CD14-positive monocyte (primary cell): ENCODE measurements around the gene CUL1. TPM values are rescaled to one million over a fixed set of nuclear protein-coding genes. Genes with fewer than 3 reads are reported as not detected.

Experiments
- DNase-seq, 3 donors: peaks; one replicate each; pipeline ENCODE4 v3.0.0-alpha.2; 2011 to 2022
- H2AFZ ChIP-seq: 2 replicates; pipeline ENCODE4 v1.6.0; 2012; ENCODE audit warnings: mild to moderate bottlenecking, low read depth, low read length, inconsistent platforms; ENCODE audit not compliant: insufficient read depth, poor library complexity, severe bottlenecking
- H3K27ac ChIP-seq, 2 donors: 1 replicate in 1 of 2; 2 replicates in 1 of 2; pipeline ENCODE4 v1.5.1; 2012 to 2013; ENCODE audit warnings: low read length in 2 of 2, control low read depth in 1 of 2, inconsistent platforms in 1 of 2, low read depth in 1 of 2, mild to moderate bottlenecking in 1 of 2
- H3K27me3 ChIP-seq, 2 donors: one replicate each; pipeline versions ENCODE4 v1.6.0 to v1.6.1; 2011 to 2013; ENCODE audit warnings: low read length in 2 of 2; ENCODE audit not compliant: control insufficient read depth in 2 of 2, insufficient read depth in 2 of 2
- H3K36me3 ChIP-seq, 2 donors: replicated peaks in 1 of 2; 1 replicate in 1 of 2; 2 replicates in 1 of 2; pipeline versions ENCODE4 v1.5.1 to v1.6.1; 2012 to 2013; ENCODE audit warnings: low read length in 2 of 2, control low read depth in 1 of 2, inconsistent platforms in 1 of 2, mild to moderate bottlenecking in 1 of 2; ENCODE audit not compliant: insufficient read depth in 2 of 2, control insufficient read depth in 1 of 2
- H3K4me1 ChIP-seq, 2 donors: 1 replicate in 1 of 2; 2 replicates in 1 of 2; pipeline versions ENCODE4 v1.5.1 to v1.6.1; 2012 to 2013; ENCODE audit warnings: low read length in 2 of 2, control low read depth in 1 of 2, inconsistent platforms in 1 of 2, mild to moderate bottlenecking in 1 of 2, moderate library complexity in 1 of 2; ENCODE audit not compliant: insufficient read depth in 2 of 2, control insufficient read depth in 1 of 2
- H3K4me2 ChIP-seq: replicated peaks from 2 replicates; pipeline ENCODE3; 2012; ENCODE audit warnings: low read length, moderate library complexity, mild to moderate bottlenecking; ENCODE audit not compliant: poor library complexity, severe bottlenecking; ENCODE audit errors: extremely low read depth
- H3K4me3 ChIP-seq, 3 experiments: fragments of 200-600 bp in 1 of 3; sonication (generic) in 1 of 3; replicated peaks in 1 of 3; 1 replicate in 2 of 3; 2 replicates in 1 of 3; pipeline ENCODE4 v1.5.1; 2011 to 2013; ENCODE audit warnings: low read length in 3 of 3, mild to moderate bottlenecking in 3 of 3, control low read depth in 2 of 3, low read depth in 2 of 3, inconsistent platforms in 1 of 3, moderate library complexity in 1 of 3
- H3K79me2 ChIP-seq: 2 replicates; pipeline ENCODE4 v1.6.0; 2012; ENCODE audit warnings: mild to moderate bottlenecking, control low read depth, inconsistent platforms, low read length, moderate library complexity; ENCODE audit not compliant: insufficient read depth
- H3K9ac ChIP-seq: 2 replicates; pipeline ENCODE4 v1.6.0; 2017; ENCODE audit warnings: low read length, mild to moderate bottlenecking; ENCODE audit not compliant: insufficient read depth, poor library complexity, severe bottlenecking
- H3K9me3 ChIP-seq, 2 donors: replicated peaks in 1 of 2; 1 replicate in 1 of 2; 2 replicates in 1 of 2; pipeline versions ENCODE4 v1.5.1 to v1.6.1; 2012 to 2013; ENCODE audit warnings: low read length in 2 of 2, control low read depth in 1 of 2; ENCODE audit not compliant: control insufficient read depth in 1 of 2, insufficient read depth in 1 of 2
- H4K20me1 ChIP-seq: 2 replicates; pipeline ENCODE4 v1.6.0; 2012; ENCODE audit warnings: mild to moderate bottlenecking, low read length, control low read depth, moderate library complexity; ENCODE audit not compliant: insufficient read depth
- H3K27ac Mint-ChIP-seq, 7 donors: one replicate each; pipeline ENCODE4 v1.8.0; 2020; ENCODE audit warnings: mild to moderate bottlenecking in 7 of 7, mixed read lengths in 7 of 7, moderate library complexity in 6 of 7, inconsistent platforms in 2 of 7
- H3K27me3 Mint-ChIP-seq, 3 donors: one replicate each; pipeline ENCODE4 v1.8.0; 2021 to 2022; ENCODE audit warnings: low read depth in 3 of 3, mild to moderate bottlenecking in 3 of 3, mixed read lengths in 3 of 3, moderate library complexity in 3 of 3, inconsistent platforms in 1 of 3
- H3K36me3 Mint-ChIP-seq, 2 donors: one replicate each; pipeline ENCODE4 v1.8.0; 2020; ENCODE audit warnings: mixed read lengths in 2 of 2, inconsistent platforms in 1 of 2, mild to moderate bottlenecking in 1 of 2
- H3K4me1 Mint-ChIP-seq: one replicate; pipeline ENCODE4 v1.8.0; 2020; ENCODE audit warnings: mild to moderate bottlenecking, mixed read lengths
- H3K4me3 Mint-ChIP-seq, 2 donors: one replicate each; pipeline ENCODE4 v1.8.0; 2020; ENCODE audit warnings: mild to moderate bottlenecking in 2 of 2, mixed read lengths in 2 of 2, moderate library complexity in 1 of 2
- H3K9me3 Mint-ChIP-seq, 7 donors: one replicate each; pipeline ENCODE4 v1.8.0; 2020 to 2022; ENCODE audit warnings: mixed read lengths in 7 of 7, mild to moderate bottlenecking in 6 of 7, moderate library complexity in 6 of 7, inconsistent platforms in 2 of 7
- WGBS: methylation state at CpG from one replicate; pipeline ENCODE4 v1.1.5; 2013; ENCODE audit warnings: missing lambda C conversion rate; ENCODE audit not compliant: insufficient coverage; 5-methylcytosine and 5-hydroxymethylcytosine counted together
- intact Hi-C, 2 donors: fragments of 100-400 bp; cut with micrococcal nuclease; formaldehyde crosslinking; loops; one replicate each; pipeline versions ENCODE4 v1.15.0 to v1.15.1; 2023
- polyA plus RNA-seq, 3 donors: library from polyadenylated mRNA; depleted of rRNA in 1 of 3; unstranded in 2 of 3; stranded (reverse) in 1 of 3; fragments of 300-500 nt in 2 of 3; fragments of >200 nt in 1 of 3; fragmentation: Illumina TruSeq in 2 of 3; gene quantifications; 1 replicate in 2 of 3; 2 replicates in 1 of 3; pipeline ENCODE4 v1.2.3, GENCODE V29; 2012 to 2021
- TF ChIP-seq, protein P1 (sequence below): fragments of 200-600 bp; IDR thresholded peaks from one replicate; pipeline ENCODE4 v1.8.0; 2022; ENCODE audit warnings: antibody characterized with exemption, mild to moderate bottlenecking

CUL1 gene
- polyA plus RNA-seq, 3 donors, result 22.8 to 32.6 (median 23.9) TPM

DNA sequence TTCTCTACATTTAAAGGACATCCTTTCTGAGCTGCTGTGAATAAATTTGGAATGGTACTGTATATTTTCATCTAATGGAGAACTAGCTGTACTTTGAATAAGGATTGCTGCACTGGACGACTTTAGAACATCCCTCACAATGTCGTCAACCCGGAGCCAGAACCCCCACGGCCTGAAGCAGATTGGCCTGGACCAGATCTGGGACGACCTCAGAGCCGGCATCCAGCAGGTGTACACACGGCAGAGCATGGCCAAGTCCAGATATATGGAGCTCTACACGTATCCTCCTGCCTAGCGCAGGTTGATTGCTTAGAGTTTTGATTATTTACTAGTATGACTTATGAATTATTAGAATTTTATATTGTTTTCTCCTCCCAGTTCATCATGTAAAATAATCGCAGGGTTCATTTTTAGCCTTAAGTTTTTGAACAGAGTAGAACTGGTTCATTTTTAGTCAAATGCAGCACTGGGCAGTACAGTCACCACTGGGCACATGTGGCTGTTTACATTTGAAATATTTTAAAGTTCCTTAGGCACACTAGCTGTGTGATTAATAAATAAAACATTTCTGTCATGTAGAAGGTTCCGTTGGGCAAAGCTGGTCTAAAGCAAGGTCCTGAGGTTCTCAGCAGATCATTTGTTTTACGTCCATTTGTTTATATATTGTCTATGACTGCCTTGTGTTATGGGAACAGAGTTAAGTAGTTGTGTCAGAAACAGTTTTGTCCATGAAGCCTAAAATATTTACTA lies 31.5 kb downstream of the CUL1 start:
- H3K79me2 ChIP-seq, result peaks cover 98% of the 10 kb centered on the region

DNA sequence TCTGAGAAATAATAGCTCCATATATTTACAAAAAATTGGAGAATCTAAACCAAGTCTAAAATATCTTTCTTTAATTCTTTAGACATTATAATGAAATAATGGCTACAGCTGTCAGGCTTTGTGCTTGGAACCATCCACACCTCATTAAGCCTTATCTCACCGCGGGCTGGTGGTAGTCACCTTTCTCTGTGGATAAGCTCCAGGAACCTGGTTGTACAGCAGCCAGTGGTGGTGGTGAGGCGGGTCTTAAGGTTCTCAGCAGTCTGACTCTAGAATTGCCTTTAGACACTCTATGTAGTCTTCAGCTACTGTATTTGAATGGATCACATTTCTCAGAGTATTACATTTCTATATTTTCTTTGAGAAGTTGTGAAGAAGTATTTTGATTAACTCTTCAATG lies 34.2 kb downstream of the CUL1 start:
- H3K36me3 Mint-ChIP-seq, result peaks cover 65 to 68% of the 10 kb centered on the region in 2 donors
- Histone ChIP-seq H3K4me3 (no peak overlapping the region), H3K9ac (no peak overlapping the region), H3K27me3 (no peaks in the 10 kb centered on the region), H3K36me3 (peaks cover 63 to 82% of the 10 kb centered on the region in 2 donors), H3K4me1 (no peaks in the 10 kb centered on the region), H2AFZ (no peak overlapping the region), H3K4me2 (no peak overlapping the region), H3K79me2 (peaks cover 90% of the 10 kb centered on the region), H4K20me1 (peaks cover 89% of the 10 kb centered on the region), H3K9me3 (no peaks in the 10 kb centered on the region), H3K27ac (no peak overlapping the region)
- H3K4me1 Mint-ChIP-seq, result peaks cover 2% of the 10 kb centered on the region
- no CpG with 5 or more reads among the region's 3 CpGs for WGBS
- intact Hi-C loops, result no loop called here
- no peak overlapping the region for H3K4me3 Mint-ChIP-seq
- peaks cover 0 to 2% (median 0%) of the 10 kb centered on the region in 3 donors for H3K27me3 Mint-ChIP-seq
- H3K27ac Mint-ChIP-seq, result no peak overlapping the region
- no peak for DNase-seq
- TF ChIP-seq, protein P1, sequence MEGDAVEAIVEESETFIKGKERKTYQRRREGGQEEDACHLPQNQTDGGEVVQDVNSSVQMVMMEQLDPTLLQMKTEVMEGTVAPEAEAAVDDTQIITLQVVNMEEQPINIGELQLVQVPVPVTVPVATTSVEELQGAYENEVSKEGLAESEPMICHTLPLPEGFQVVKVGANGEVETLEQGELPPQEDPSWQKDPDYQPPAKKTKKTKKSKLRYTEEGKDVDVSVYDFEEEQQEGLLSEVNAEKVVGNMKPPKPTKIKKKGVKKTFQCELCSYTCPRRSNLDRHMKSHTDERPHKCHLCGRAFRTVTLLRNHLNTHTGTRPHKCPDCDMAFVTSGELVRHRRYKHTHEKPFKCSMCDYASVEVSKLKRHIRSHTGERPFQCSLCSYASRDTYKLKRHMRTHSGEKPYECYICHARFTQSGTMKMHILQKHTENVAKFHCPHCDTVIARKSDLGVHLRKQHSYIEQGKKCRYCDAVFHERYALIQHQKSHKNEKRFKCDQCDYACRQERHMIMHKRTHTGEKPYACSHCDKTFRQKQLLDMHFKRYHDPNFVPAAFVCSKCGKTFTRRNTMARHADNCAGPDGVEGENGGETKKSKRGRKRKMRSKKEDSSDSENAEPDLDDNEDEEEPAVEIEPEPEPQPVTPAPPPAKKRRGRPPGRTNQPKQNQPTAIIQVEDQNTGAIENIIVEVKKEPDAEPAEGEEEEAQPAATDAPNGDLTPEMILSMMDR, result no peak
- H3K9me3 Mint-ChIP-seq, result no peaks in the 10 kb centered on the region

More for the DNA sequence above, 31.5 kb downstream of the CUL1 start:
- TF ChIP-seq, protein P1, result no peak
- Mint-ChIP-seq H3K27ac (peak overlapping the region in 1 of 7 donors; percentile 12), H3K9me3 (no peaks in the 10 kb centered on the region), H3K36me3 (peaks cover 50 to 51% of the 10 kb centered on the region in 2 donors), H3K27me3 (peaks cover 0 to 2% (median 0%) of the 10 kb centered on the region in 3 donors), H3K4me1 (peaks cover 25% of the 10 kb centered on the region), H3K4me3 (no peak overlapping the region)
- peaks cover 7 to 14% of the 10 kb centered on the region in 2 donors for H3K4me1 ChIP-seq
- H3K9ac ChIP-seq, result no peak overlapping the region
- intact Hi-C loops, result no loop called here
- H4K20me1 ChIP-seq, result peaks cover 93% of the 10 kb centered on the region
- 100% methylated on average over 5 of the region's 12 CpGs for WGBS
- no peak for DNase-seq
- no peak overlapping the region for H3K4me2 ChIP-seq
- H3K4me3 ChIP-seq, result no peak overlapping the region
- no peak overlapping the region for H3K27ac ChIP-seq
- H3K9me3 ChIP-seq, result no peaks in the 10 kb centered on the region
- H3K27me3 ChIP-seq, result no peaks in the 10 kb centered on the region
- H3K36me3 ChIP-seq, result peaks cover 53 to 59% of the 10 kb centered on the region in 2 donors
- no peak overlapping the region for H2AFZ ChIP-seq
